ENCODE results near the gene MSMP.

GRCh38 chr9:35723426-35723825, 30.6 kb downstream of the MSMP start:
- no peak for TF ChIP-seq EP300 (IDR thresholded peaks at IDR 0.05; ENCODE audit: low read depth)
- TF ChIP-seq CTCF (IDR thresholded peaks at IDR 0.05): no peak
